DMS53 treated with DMSO at 0.1 percent for 48 hours (cell line): Measurements from ENCODE around the gene HTR3D.
"Not testable (repeated sequence)": the region's sequence is repeated elsewhere in the genome, so short reads cannot be mapped to it uniquely, and the experiment has no call there.

Source experiments
- DNase-seq: peaks from one replicate; lab custom pipeline; 2025; ENCODE audit not compliant: unreplicated experiment; lab: John Stamatoyannopoulos, UW

Gene HTR3D, protein sequence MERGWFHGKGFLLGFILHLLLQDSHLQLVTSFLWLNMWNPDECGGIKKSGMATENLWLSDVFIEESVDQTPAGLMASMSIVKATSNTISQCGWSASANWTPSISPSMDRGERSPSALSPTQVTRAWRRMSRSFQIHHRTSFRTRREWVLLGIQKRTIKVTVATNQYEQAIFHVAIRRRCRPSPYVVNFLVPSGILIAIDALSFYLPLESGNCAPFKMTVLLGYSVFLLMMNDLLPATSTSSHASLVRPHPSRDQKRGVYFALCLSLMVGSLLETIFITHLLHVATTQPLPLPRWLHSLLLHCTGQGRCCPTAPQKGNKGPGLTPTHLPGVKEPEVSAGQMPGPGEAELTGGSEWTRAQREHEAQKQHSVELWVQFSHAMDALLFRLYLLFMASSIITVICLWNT

GRCh38 chr3:184031187-184031792, at the start of gene HTR3D:
TSS of gene HTR3D (plus strand) at chr3:184031742. CDS start at chr3:184031742, 0 bp downstream.
- no peak for DNase-seq

GRCh38 chr3:183981990-183982644, 49.4 kb upstream of the HTR3D start:
- DNase-seq, result no peak

- DNase-seq, result no peak
Observed at GRCh38 chr3:183984127-183984740, 47.3 kb upstream of the HTR3D start.

- no peak for DNase-seq
Observed at GRCh38 chr3:183984749-183985729, 46.5 kb upstream of the HTR3D start.

- DNase-seq, result no peak
Observed at GRCh38 chr3:183987000-183987600, 44.4 kb upstream of the HTR3D start.

DNA sequence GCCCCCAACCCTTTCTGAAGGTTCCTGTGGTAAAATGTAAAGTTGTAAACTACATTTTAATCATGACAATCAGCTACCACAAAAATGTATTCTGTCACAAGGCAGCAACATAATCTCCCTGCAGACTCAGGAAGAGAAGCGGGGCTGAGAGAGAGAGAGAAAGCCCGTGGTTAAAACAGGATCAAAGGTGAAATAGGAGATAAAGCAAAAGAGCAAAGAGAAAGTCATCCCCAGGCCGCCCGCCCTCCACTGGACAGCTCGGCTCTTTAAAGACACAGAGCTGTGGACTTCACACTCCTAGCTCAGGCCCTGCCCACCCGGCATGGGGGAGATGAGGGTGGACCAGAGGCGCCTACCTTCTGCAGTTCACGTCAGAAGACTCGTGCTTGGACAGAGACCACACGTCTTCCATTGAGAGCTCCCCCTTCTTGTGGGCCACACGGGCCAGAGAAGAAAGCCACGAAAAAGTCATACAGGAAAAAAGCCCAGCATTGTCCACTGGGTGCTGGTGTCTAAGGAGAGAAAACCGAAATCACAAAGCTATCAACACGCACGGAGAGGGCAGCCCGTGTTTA, 43.2 kb upstream of the HTR3D start:
- no peak for DNase-seq

- DNase-seq, result no peak
Observed at GRCh38 chr3:183991403-183991802, 40.1 kb upstream of the HTR3D start.

DNA sequence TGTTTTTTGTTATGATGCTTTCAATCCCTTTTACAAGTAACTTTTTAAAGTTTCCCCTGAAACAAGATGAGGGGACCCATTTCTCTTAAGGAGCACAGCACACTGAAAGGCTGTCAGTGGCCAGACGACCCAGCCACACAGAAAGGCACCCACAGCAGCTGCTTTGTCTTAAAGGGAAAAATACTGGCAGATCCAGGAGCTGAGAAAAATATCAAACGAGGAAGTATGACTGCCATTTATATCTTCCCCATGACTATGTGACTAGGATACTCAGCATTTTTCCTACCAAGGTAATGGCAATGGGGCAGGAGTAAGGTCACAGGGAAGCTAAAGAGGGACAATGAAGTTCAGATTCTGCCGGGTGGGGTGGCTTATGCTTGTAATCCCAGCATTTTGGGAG, 29.8 kb upstream of the HTR3D start:
- DNase-seq, result no peak

GRCh38 chr3:184002469-184002868, 29.1 kb upstream of the HTR3D start:
- DNase-seq, result no peak

- DNase-seq, result no peak
Observed at GRCh38 chr3:184003187-184003967, 28.2 kb upstream of the HTR3D start.

GRCh38 chr3:184004476-184004875, 27.1 kb upstream of the HTR3D start:
- DNase-seq, result no peak

- DNase-seq, result peak; percentile 85
Observed at GRCh38 chr3:184005941-184006507, 25.5 kb upstream of the HTR3D start.

DNA sequence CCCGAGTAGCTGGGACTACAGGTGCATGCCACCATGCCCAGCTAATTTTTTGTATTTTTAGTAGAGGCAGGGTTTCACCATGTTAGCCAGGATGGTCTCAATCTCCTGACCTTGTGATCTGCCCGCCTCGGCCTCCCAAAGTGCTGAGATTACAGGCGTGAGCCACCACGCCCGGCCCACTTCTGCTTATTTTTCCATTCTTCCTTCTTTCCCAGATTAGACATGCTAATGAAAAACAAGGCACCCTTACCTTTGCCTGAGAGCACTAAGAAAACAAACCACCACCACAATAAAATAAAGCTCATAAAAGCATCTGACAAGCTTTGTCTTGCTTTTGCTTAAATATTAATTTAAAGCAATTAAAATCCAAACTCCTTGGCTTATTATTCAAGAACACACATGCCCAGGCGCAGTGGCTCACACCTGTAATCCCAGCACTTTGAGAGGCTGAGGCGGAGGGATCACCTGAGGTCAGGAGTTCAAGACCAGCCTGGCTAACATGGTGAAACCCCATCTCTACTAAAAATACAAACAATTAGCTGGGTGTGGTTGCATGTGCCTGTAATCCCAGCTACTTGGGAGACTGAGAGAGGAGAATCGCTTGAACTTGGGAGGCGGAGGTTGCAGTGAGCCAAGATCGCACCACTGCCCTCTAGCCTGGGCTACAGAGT, 24.3 kb upstream of the HTR3D start:
- not testable (repeated sequence) for DNase-seq

GRCh38 chr3:184008161-184008560, 23.4 kb upstream of the HTR3D start:
- no peak for DNase-seq

DNA sequence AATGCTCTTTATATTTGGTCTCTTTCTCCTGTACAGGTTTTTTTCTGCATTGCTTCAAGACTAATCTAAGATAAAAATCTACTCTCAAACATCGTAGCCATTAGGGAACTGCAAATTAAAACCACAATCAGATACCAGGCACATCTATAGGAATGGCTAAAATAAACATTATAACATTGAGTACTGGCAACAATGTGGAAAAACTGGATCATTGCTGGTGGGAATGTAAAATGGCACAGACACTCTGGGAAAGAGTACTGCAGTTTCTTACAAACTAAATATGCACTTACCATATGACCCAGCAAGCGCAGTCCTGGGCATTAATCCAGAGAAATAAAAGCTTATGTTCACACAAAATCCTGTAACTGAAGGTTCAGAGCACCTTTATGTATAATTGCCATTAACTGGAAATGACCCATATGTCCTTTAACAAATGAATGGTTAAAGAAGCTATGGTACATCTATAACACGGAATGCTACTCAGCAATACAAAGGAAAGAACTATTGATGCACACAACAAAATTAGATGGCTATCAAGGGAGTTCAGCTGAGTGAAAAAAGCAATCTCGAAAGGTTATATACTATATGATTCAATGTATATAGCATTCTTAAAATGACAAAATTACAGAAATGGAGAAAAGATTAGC, 20.2 kb upstream of the HTR3D start:
- no peak for DNase-seq

DNA sequence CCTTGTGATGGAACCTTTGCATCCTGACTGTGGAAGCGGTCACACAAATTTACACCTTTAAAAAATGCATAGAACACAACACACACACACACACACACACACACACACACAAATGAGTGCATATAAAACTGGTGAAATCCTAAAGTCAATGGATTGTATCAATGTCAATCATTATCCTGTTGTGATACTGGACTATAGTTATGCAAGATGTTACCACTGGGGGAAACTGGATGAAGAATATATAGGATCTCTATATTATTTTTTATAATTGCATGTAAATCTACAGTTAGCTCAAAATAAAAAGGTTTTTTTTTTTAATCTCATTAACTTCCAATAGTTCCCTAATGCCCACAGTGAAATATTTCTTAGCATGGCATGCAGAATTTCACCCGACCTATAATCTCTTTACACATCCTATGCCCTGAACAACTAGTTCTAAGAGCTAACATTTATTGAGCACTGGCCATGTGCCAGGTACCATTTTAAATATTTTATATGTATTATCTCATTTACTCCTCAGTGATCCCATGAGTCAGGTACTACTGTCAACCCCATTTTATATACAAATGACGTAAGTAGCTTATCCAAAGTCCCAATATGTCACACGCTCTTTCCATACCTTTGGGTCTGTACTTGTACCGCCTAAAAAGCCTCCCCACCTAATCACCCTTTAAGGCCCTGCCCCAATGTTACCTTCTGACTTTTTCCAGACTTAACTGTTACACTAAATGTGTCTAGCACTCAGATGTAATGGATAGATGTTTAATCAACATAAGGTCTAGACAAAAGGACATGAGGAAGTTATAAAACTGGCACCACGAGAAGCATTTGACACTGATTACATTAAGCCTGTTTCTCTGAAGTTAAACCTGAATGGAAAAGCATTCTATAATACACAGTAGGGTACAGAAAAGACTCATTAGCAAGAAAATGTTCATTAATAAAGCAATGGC, 19.3 kb upstream of the HTR3D start:
- no peak for DNase-seq
